GM23338 (cell line): ENCODE data around the gene STARD13. TPM values are rescaled to one million over a fixed set of nuclear protein-coding genes. Genes with fewer than 3 reads are reported as not detected.

Source experiments
- ATAC-seq: fragments of 200-7000 bp; cut with Tn5 transposase; 3 replicates; pipeline ENCODE4 v1.9.1; 2020
- DNase-seq: peaks from one replicate; pipeline ENCODE4 v3.0.0-alpha.2; 2015; ENCODE audit warnings: low spot score
- H2AFZ ChIP-seq: fragments of 200-600 bp; sonication (generic); 2 replicates; pipeline ENCODE4 v1.8.0; 2016; ENCODE audit warnings: antibody characterized with exemption, mild to moderate bottlenecking, moderate library complexity
- H3F3A ChIP-seq: fragments of 200-600 bp; sonication (generic); replicated peaks from 2 replicates; pipeline ENCODE4 v1.8.0; 2017; ENCODE audit warnings: antibody characterized with exemption, mixed run types, low read depth
- H3K27ac ChIP-seq: fragments of 200-600 bp; sonication (generic); 2 replicates; pipeline ENCODE4 v1.6.1; 2016; ENCODE audit warnings: low read depth
- H3K27me3 ChIP-seq: fragments of 200-600 bp; sonication (generic); 2 replicates; pipeline ENCODE4 v1.8.0; 2016; ENCODE audit warnings: mild to moderate bottlenecking, mixed run types, moderate library complexity; ENCODE audit not compliant: insufficient read depth
- H3K36me3 ChIP-seq: fragments of 200-600 bp; sonication (generic); 2 replicates; pipeline ENCODE4 v1.8.0; 2016; ENCODE audit warnings: mild to moderate bottlenecking; ENCODE audit not compliant: insufficient read depth
- H3K4me1 ChIP-seq: fragments of 200-600 bp; sonication (generic); 2 replicates; pipeline ENCODE4 v1.8.0; 2016; ENCODE audit warnings: mild to moderate bottlenecking, moderate library complexity; ENCODE audit not compliant: insufficient read depth
- H3K4me2 ChIP-seq: fragments of 200-600 bp; sonication (generic); 2 replicates; pipeline ENCODE4 v1.7.1; 2017; ENCODE audit warnings: mixed run types
- H3K4me3 ChIP-seq: fragments of 200-600 bp; sonication (generic); 2 replicates; pipeline ENCODE4 v1.6.1; 2016; ENCODE audit warnings: mixed run types
- H3K79me2 ChIP-seq: fragments of 200-600 bp; sonication (generic); replicated peaks from 2 replicates; pipeline ENCODE4 v1.8.0; 2017; ENCODE audit warnings: mild to moderate bottlenecking; ENCODE audit not compliant: insufficient read depth
- H3K9me2 ChIP-seq: fragments of 200-600 bp; sonication (generic); 2 replicates; pipeline ENCODE4 v1.8.0; 2017; ENCODE audit not compliant: insufficient read depth
- H4K20me1 ChIP-seq: fragments of 200-600 bp; sonication (generic); replicated peaks from 2 replicates; pipeline ENCODE4 v1.8.0; 2017; ENCODE audit warnings: mild to moderate bottlenecking; ENCODE audit not compliant: insufficient read depth
- H3K27ac Mint-ChIP-seq: 2 replicates; pipeline ENCODE4 v1.8.0; 2020; ENCODE audit warnings: inconsistent platforms, mild to moderate bottlenecking, moderate library complexity, mixed read lengths
- H3K27me3 Mint-ChIP-seq: 3 replicates; pipeline ENCODE4 v1.8.0; 2022; ENCODE audit warnings: low read depth, mild to moderate bottlenecking, moderate library complexity, mixed read lengths, inconsistent platforms; ENCODE audit not compliant: insufficient read depth, poor library complexity
- H3K36me3 Mint-ChIP-seq: 3 replicates; pipeline ENCODE4 v1.8.0; 2021; ENCODE audit warnings: low read depth, mild to moderate bottlenecking, inconsistent platforms, moderate library complexity, mixed read lengths
- H3K4me1 Mint-ChIP-seq: 3 replicates; pipeline ENCODE4 v1.8.0; 2020; ENCODE audit warnings: mild to moderate bottlenecking, inconsistent platforms, mixed read lengths
- H3K4me3 Mint-ChIP-seq: 3 replicates; pipeline ENCODE4 v1.8.0; 2021; ENCODE audit warnings: moderate library complexity, mild to moderate bottlenecking, inconsistent platforms, mixed read lengths
- H3K9me3 Mint-ChIP-seq: 3 replicates; pipeline ENCODE4 v1.8.0; 2020; ENCODE audit warnings: moderate library complexity, mild to moderate bottlenecking, inconsistent platforms, mixed read lengths
- CREB1 ChIP-seq: fragments of 250-450 bp; sonication (Bioruptor Pico); IDR thresholded peaks from 2 replicates; pipeline ENCODE4 v1.5.0; 2020; ENCODE audit warnings: low read depth, mild to moderate bottlenecking, moderate library complexity
- CTCF ChIP-seq, 2 experiments: fragments of 200-600 bp in 1 of 2; sonication (generic) in 1 of 2; conservative IDR thresholded peaks; 2 replicates each; pipeline versions ENCODE4 v1.5.1 to v1.6.1; 2016 to 2017; ENCODE audit warnings: antibody characterized with exemption in 2 of 2, low read depth in 2 of 2, mild to moderate bottlenecking in 2 of 2, moderate library complexity in 1 of 2
- ETS1 ChIP-seq: IDR thresholded peaks from 2 replicates; pipeline ENCODE4 v1.6.1; 2016; ENCODE audit warnings: antibody characterized with exemption
- EZH2 ChIP-seq: fragments of 200-600 bp; sonication (generic); IDR thresholded peaks from one replicate; pipeline ENCODE4 v1.8.0; 2017; ENCODE audit warnings: antibody characterized with exemption, mild to moderate bottlenecking, low read depth; ENCODE audit not compliant: unreplicated experiment
- EZH2phosphoT487 ChIP-seq: fragments of 200-600 bp; sonication (generic); IDR thresholded peaks from one replicate; pipeline ENCODE4 v1.8.1; 2018; ENCODE audit warnings: antibody characterized with exemption; ENCODE audit not compliant: unreplicated experiment
- JUNB ChIP-seq: IDR thresholded peaks from one replicate; pipeline ENCODE4 v1.6.1; 2016; ENCODE audit warnings: antibody characterized with exemption; ENCODE audit not compliant: unreplicated experiment
- NANOG ChIP-seq: IDR thresholded peaks from 2 replicates; pipeline ENCODE4 v1.6.1; 2016; ENCODE audit warnings: antibody characterized with exemption, borderline replicate concordance
- POLR2AphosphoS5 ChIP-seq: IDR thresholded peaks from 2 replicates; pipeline ENCODE4 v1.6.1; 2016; ENCODE audit warnings: antibody characterized with exemption, low read depth
- REST ChIP-seq: IDR thresholded peaks from one replicate; pipeline ENCODE4 v1.6.1; 2018; ENCODE audit warnings: antibody characterized with exemption; ENCODE audit not compliant: unreplicated experiment
- STAT1 ChIP-seq: IDR thresholded peaks from one replicate; pipeline ENCODE4 v1.6.1; 2016; ENCODE audit warnings: antibody characterized with exemption; ENCODE audit not compliant: unreplicated experiment
- ZNF114 ChIP-seq: fragments of 250-450 bp; sonication (Bioruptor Pico); IDR thresholded peaks from 2 replicates; pipeline ENCODE4 v1.5.0; 2020; ENCODE audit warnings: mild to moderate bottlenecking, moderate library complexity
- ZNF331 ChIP-seq: fragments of 250-450 bp; sonication (Bioruptor Pico); IDR thresholded peaks from 2 replicates; pipeline ENCODE4 v1.5.0; 2020; ENCODE audit warnings: low read depth, mild to moderate bottlenecking, moderate library complexity
- ZNF462 ChIP-seq: fragments of 250-450 bp; sonication (Bioruptor Pico); IDR thresholded peaks from 2 replicates; pipeline ENCODE4 v1.5.0; 2020; ENCODE audit warnings: mild to moderate bottlenecking, moderate library complexity
- polyA plus RNA-seq: library from polyadenylated mRNA; unstranded; fragments of >200 nt; fragmentation: Nextera tagmentation; extraction: Ambion mirVana; gene quantifications from 2 replicates; pipeline ENCODE4 v1.2.1, GENCODE V29; 2016
- total RNA-seq: library from RNA; depleted of rRNA; stranded (reverse); fragments of >200 nt; shearing (Covaris generic); gene quantifications from 2 replicates; pipeline ENCODE4 v1.2.3, GENCODE V29; 2014

The STARD13 gene
- total and polyA plus RNA-seq, 2 experiments from 2014 or later, result 3.2 to 5.2 TPM

GRCh38 chr13:33308863-33309262, 23.3 kb upstream of the STARD13 start:
- no peaks in the 10 kb centered on the region for H3K79me2 ChIP-seq
- H3K27ac ChIP-seq, result no peak overlapping the region
- ATAC-seq (no peak), DNase-seq (no peak)
- no peaks in the 10 kb centered on the region for H3K36me3 ChIP-seq
- Mint-ChIP-seq H3K36me3 (peaks cover 3% of the 10 kb centered on the region; the same call in 1 of the 3 replicates), H3K27me3 (peaks cover 3% of the 10 kb centered on the region), H3K4me1 (peaks cover 3% of the 10 kb centered on the region; the same call in 1 of the 3 replicates), H3K27ac (no peak overlapping the region), H3K9me3 (peaks cover 8% of the 10 kb centered on the region; the same call in 2 of the 3 replicates), H3K4me3 (no peak overlapping the region)
- H4K20me1 ChIP-seq, result no peaks in the 10 kb centered on the region
- no peak overlapping the region for H3K4me2 ChIP-seq
- 0 out of 2 replicates have a peak, but pooled peaks cover under 1% of the 10 kb centered on the region for H3K9me2 ChIP-seq
- TF ChIP-seq NANOG (no peak), REST (no peak), STAT1 (no peak), EZH2 (no peak), ETS1 (no peak), CREB1 (CRISPR knock-in tag) (no peak), ZNF462 (CRISPR knock-in tag) (no peak), ZNF331 (no peak), POLR2AphosphoS5 (no peak), EZH2phosphoT487 (no peak), CTCF (conservative IDR thresholded peaks at IDR 0.05; ENCODE audit: low read depth in 2 of 2) (no peak), JUNB (no peak), ZNF114 (CRISPR knock-in tag) (no peak)
- no peaks in the 10 kb centered on the region for H3F3A ChIP-seq
- H3K4me3 ChIP-seq, result no peak overlapping the region
- H3K4me1 ChIP-seq, result no peaks in the 10 kb centered on the region
- peak overlapping the region; percentile 43; the same call in 1 of the 2 replicates for H2AFZ ChIP-seq
- no peaks in the 10 kb centered on the region for H3K27me3 ChIP-seq
